HL-60 (cell line): ENCODE data around the gene PCSK4.

Experiments
- DNase-seq, 2 experiments: peaks; one replicate each; pipeline ENCODE4 v3.0.0-alpha.2; 2010 to 2020; ENCODE audit warnings: low read depth in 1 of 2, low spot score in 1 of 2
- H3K27ac ChIP-seq: fragments of 250-450 bp; sonication (Bioruptor Pico); replicated peaks from 2 replicates; pipeline ENCODE4 v1.5.1; 2020; ENCODE audit warnings: mild to moderate bottlenecking, moderate library complexity
- H3K27me3 ChIP-seq: fragments of 250-450 bp; sonication (Bioruptor Pico); 2 replicates; pipeline ENCODE4 v1.5.1; 2021; ENCODE audit warnings: mild to moderate bottlenecking, moderate library complexity; ENCODE audit not compliant: insufficient read depth, poor library complexity, severe bottlenecking
- H3K4me3 ChIP-seq: replicated peaks from 2 replicates; pipeline ENCODE4 v1.5.1; 2011; ENCODE audit warnings: mild to moderate bottlenecking, control low read depth, low read length; ENCODE audit not compliant: insufficient read depth
- GABPA ChIP-seq: IDR thresholded peaks from 2 replicates; pipeline ENCODE4 v1.6.1; 2012; ENCODE audit warnings: low read depth
- POLR2AphosphoS5 ChIP-seq: IDR thresholded peaks from 2 replicates; pipeline ENCODE4 v1.6.1; 2012; ENCODE audit warnings: low read depth
- SPI1 ChIP-seq: IDR thresholded peaks from 2 replicates; pipeline ENCODE4 v1.6.1; 2012; ENCODE audit warnings: low read depth, mild to moderate bottlenecking, borderline replicate concordance
- TF ChIP-seq, protein P1 (sequence below): IDR thresholded peaks from one replicate; pipeline ENCODE4 v1.5.1; 2011; ENCODE audit warnings: low read length, control low read depth, inconsistent platforms; ENCODE audit not compliant: insufficient read depth
- TF ChIP-seq, protein P2 (sequence below): IDR thresholded peaks from 2 replicates; pipeline ENCODE4 v1.6.1; 2012; ENCODE audit warnings: low read depth; ENCODE audit not compliant: insufficient replicate concordance

Gene PCSK4

DNA sequence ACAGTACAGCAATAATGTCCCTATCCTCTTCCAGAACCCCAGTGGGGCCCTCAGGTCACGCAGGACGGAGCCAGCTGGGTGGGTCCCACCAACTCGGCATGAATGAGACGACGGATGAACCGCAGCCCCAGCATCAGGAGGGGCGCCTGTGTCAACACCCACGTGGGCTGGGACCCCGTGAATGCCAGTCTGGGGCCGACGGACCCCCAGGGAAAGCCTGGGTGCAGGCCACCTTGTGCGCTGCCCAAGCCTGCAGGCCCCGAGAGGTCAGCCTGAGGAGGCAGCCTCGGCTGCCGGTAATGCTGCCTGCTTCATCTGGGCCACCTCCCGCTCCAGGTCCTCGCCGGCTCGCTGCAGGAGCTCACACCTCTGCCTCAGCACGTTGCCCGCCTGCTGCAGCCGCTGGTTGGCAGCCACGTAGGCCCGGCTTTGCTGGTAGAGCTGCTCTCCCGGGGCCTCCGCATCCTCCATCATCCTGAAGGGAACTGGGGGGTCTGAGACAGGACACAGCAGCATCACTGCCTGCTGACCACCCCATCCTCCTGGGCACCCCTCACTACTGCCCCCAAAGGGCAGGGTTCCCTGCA lies 15.3 kb downstream of the PCSK4 start:
- no peak overlapping the region for H3K27ac ChIP-seq
- no peak overlapping the region for H3K4me3 ChIP-seq
- no peak for DNase-seq
- peaks cover 25% of the 10 kb centered on the region for H3K27me3 ChIP-seq
- TF ChIP-seq, protein P1, sequence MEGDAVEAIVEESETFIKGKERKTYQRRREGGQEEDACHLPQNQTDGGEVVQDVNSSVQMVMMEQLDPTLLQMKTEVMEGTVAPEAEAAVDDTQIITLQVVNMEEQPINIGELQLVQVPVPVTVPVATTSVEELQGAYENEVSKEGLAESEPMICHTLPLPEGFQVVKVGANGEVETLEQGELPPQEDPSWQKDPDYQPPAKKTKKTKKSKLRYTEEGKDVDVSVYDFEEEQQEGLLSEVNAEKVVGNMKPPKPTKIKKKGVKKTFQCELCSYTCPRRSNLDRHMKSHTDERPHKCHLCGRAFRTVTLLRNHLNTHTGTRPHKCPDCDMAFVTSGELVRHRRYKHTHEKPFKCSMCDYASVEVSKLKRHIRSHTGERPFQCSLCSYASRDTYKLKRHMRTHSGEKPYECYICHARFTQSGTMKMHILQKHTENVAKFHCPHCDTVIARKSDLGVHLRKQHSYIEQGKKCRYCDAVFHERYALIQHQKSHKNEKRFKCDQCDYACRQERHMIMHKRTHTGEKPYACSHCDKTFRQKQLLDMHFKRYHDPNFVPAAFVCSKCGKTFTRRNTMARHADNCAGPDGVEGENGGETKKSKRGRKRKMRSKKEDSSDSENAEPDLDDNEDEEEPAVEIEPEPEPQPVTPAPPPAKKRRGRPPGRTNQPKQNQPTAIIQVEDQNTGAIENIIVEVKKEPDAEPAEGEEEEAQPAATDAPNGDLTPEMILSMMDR: no peak
- no peak for TF ChIP-seq POLR2AphosphoS5
- TF ChIP-seq, protein P2, sequence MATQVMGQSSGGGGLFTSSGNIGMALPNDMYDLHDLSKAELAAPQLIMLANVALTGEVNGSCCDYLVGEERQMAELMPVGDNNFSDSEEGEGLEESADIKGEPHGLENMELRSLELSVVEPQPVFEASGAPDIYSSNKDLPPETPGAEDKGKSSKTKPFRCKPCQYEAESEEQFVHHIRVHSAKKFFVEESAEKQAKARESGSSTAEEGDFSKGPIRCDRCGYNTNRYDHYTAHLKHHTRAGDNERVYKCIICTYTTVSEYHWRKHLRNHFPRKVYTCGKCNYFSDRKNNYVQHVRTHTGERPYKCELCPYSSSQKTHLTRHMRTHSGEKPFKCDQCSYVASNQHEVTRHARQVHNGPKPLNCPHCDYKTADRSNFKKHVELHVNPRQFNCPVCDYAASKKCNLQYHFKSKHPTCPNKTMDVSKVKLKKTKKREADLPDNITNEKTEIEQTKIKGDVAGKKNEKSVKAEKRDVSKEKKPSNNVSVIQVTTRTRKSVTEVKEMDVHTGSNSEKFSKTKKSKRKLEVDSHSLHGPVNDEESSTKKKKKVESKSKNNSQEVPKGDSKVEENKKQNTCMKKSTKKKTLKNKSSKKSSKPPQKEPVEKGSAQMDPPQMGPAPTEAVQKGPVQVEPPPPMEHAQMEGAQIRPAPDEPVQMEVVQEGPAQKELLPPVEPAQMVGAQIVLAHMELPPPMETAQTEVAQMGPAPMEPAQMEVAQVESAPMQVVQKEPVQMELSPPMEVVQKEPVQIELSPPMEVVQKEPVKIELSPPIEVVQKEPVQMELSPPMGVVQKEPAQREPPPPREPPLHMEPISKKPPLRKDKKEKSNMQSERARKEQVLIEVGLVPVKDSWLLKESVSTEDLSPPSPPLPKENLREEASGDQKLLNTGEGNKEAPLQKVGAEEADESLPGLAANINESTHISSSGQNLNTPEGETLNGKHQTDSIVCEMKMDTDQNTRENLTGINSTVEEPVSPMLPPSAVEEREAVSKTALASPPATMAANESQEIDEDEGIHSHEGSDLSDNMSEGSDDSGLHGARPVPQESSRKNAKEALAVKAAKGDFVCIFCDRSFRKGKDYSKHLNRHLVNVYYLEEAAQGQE: no peak

- no peak for DNase-seq
- H3K27me3 ChIP-seq: peaks cover 27% of the 10 kb centered on the region
- no peak overlapping the region for H3K27ac ChIP-seq
- no peak overlapping the region for H3K4me3 ChIP-seq
- TF ChIP-seq POLR2AphosphoS5 (no peak), SPI1 (no peak), GABPA (no peak)
- TF ChIP-seq, protein P1: no peak
- TF ChIP-seq, protein P2: no peak
Observed at GRCh38 chr19:1474011-1474764, 16.0 kb downstream of the PCSK4 start.

- TF ChIP-seq, protein P2: no peak
- TF ChIP-seq POLR2AphosphoS5 (0 out of 2 replicates have a peak, but pooled peaks have one; percentile 43), SPI1 (no peak), GABPA (no peak)
- TF ChIP-seq, protein P1: no peak
- Histone ChIP-seq H3K4me3 (no peak overlapping the region), H3K27me3 (peaks cover 33% of the 10 kb centered on the region), H3K27ac (no peak overlapping the region)
- DNase-seq: no peak
Observed at GRCh38 chr19:1473085-1473851, 16.9 kb downstream of the PCSK4 start.
